Right renal cortex interstitium (tissue), 3 donors: Measurements from ENCODE around the gene ALG6. TPM values are rescaled to one million over a fixed set of nuclear protein-coding genes. Genes with fewer than 3 reads are reported as not detected.
"Not testable (repeated sequence)": the region's sequence is repeated elsewhere in the genome, so short reads cannot be mapped to it uniquely, and the experiment has no call there.

ENCODE experiments used
- DNase-seq, 3 donors: peaks; one replicate each; pipeline ENCODE4 v3.0.0-alpha.2; 2013; ENCODE audit warnings: low read depth in 3 of 3, low spot score in 2 of 3
- polyA plus RNA-seq, 3 donors: library from polyadenylated mRNA; unstranded; fragments of 120-200 nt; gene quantifications; one replicate each; pipeline ENCODE4 v1.2.1, GENCODE V29; 2013; ENCODE audit not compliant: insufficient read length in 3 of 3

Gene ALG6
- polyA plus RNA-seq, 3 donors, result 23.6 to 27.3 (median 25.7) TPM

DNA sequence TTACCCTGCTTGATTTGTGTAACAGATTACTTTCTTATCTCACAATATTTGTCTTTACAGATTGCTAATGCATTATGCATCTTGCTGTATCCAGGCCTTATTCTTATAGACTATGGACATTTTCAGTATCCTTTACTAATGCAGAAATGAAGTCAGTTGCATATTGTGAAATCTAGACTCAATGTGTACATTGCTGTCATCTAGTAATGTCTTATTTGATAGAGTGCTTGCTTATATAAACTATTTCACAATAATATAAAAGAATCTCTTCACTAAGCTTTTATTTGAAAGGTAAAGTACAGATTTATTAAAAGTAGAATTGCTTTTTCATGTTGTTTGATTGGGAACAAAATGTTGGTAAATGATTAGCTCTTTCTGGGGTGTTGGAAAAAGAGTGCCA lies 39.6 kb downstream of the ALG6 start:
- DNase-seq, result no peak

GRCh38 chr1:63408331-63408730 lies 40.9 kb downstream of the ALG6 start:
- no peak for DNase-seq

GRCh38 chr1:63411066-63411465 lies 43.6 kb downstream of the ALG6 start:
- no peak for DNase-seq

- DNase-seq, result no peak
These were observed 46.0 kb downstream of the ALG6 start for GRCh38 chr1:63413394-63413793.

DNA sequence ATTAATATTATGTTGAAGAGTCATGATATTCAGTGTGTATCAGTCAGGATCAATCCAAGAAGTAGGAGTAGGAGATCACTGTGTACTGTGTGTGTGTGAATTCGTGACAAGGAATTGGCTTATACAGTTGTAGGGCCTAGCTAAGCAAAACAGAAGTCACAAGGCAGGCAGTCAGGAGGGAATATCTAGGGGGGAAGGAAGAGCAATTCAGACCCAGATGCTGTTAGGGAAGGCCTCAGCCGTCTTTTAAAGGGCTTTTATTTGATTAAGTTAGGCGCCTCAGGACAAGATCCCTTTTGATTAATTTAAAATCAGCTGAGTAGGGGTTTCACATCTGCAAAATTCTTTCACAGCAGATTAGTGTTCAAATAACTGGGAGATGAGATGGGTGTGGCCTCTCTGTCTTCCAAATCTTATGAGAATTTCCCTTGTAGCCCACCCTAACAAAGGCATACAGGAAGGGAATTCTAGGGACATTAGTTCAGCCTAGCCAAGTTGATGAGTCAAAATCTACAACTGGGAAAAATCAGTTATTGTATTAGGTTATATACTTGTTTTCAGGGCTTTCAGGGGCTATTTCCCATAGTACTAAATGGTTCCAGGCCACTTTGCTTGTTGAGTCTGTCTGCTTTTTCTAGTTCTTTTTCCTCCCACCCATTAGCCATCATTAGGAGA lies 47.4 kb downstream of the ALG6 start:
- DNase-seq, result no peak

DNA sequence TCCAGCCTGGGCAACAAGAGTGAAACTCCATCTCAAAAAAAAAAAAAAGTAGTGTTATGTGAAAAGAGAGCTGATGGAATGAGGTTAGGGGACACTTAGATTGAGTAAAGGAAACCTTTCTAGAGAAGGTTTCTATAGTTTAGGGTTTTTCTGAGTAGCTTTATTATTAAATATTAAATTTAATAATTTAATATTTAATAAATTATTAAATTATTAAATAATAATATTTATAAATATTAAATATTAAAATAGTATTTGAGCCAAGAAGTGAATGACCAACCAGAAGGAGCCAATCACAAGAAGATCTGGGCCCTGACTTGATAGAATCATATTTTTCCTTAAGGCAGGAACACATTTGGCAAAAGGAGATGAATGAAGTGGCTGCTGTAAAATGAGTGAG lies 50.7 kb downstream of the ALG6 start:
- no peak for DNase-seq

- DNase-seq, result not testable (repeated sequence)
These were observed 53.3 kb downstream of the ALG6 start for GRCh38 chr1:63420746-63421145.

- no peak for DNase-seq
These were observed 56.2 kb downstream of the ALG6 start for GRCh38 chr1:63423649-63424048.

DNA sequence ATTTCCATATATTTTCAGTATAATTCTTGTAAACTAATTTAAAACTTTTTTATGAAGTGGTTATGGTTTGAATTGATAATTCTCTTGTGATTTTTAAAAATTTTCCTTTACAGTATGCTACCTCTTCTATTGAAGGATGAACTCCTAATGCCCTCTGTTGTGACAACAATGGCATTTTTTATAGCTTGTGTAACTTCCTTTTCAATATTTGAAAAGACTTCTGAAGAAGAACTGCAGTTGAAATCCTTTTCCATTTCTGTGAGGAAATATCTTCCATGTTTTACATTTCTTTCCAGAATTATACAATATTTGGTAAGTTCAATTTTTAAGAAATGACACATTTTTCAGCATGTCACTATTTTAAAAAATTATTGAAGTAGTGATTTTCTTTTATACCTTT lies 61.4 kb downstream of the ALG6 start:
- DNase-seq, result no peak

- DNase-seq, result no peak
These were observed 61.9 kb downstream of the ALG6 start for GRCh38 chr1:63429281-63429680.

GRCh38 chr1:63435161-63435560 lies 67.7 kb downstream of the ALG6 start:
- no peak for DNase-seq

DNA sequence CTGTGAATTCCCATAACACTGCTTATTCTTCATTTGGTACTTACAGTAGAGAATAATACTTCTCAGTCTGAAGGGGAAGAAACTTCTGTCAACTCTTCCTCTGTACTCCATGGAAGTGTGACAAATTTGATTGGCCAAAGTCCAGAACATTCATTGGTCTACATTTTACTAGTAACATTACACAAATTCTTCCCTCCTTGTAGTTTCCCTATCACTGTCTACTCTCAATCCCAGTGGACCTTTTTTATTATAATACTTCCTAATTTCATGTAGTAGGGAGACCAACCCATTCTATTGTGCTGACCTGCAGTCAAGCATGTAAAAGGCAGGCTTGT lies 74.7 kb downstream of the ALG6 start:
- DNase-seq, result no peak

DNA sequence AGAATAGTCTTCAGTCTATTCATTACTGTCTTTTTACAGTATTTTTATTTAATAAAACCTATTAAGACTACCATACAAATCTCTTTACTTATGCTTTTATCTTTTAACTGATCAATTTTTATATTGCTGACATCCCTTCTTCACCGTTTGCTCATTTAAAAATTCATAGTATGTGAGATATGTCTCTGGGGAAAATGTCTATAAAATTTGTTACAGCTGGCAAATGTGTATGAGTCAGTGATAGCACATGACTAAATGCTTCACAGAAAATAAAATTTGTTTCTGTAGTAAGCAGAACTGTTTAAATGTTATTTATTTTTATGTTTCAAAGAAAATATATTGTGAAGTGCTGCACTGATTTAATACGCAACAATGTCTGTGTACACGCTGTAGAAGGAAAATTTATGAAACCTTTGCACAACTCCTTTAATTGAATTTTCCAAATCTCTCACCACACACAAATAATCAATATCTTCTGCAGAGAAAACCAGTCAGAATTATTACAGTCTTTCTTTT lies 81.4 kb downstream of the ALG6 start:
- no peak for DNase-seq

GRCh38 chr1:63450416-63450815 lies 83.0 kb downstream of the ALG6 start:
- DNase-seq, result no peak

- DNase-seq, result no peak
These were observed 85.8 kb downstream of the ALG6 start for GRCh38 chr1:63453232-63453631.

- DNase-seq, result no peak
These were observed 86.8 kb downstream of the ALG6 start for GRCh38 chr1:63454269-63454668.

GRCh38 chr1:63458750-63459149 lies 91.3 kb downstream of the ALG6 start:
- DNase-seq, result no peak

GRCh38 chr1:63461661-63462230 lies 94.3 kb downstream of the ALG6 start:
- no peak for DNase-seq

DNA sequence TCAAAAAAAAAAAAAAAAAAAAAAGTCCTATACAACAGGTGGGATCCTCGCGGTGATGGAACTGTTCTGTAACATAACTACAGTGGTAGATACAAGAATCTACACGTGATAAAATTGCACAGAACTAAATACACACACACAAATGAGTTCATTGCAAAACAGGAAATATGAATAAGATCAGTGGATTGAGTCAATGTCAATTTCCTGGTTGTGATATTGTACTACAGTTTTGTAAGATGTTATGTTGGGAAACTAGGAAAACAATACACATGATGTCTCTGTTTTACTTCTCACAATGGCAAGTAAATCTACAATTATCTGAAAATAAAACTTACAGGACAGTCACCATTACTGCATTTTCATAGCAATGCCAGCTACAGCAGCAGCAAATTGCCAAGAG lies 95.8 kb downstream of the ALG6 start:
- no peak for DNase-seq

DNA sequence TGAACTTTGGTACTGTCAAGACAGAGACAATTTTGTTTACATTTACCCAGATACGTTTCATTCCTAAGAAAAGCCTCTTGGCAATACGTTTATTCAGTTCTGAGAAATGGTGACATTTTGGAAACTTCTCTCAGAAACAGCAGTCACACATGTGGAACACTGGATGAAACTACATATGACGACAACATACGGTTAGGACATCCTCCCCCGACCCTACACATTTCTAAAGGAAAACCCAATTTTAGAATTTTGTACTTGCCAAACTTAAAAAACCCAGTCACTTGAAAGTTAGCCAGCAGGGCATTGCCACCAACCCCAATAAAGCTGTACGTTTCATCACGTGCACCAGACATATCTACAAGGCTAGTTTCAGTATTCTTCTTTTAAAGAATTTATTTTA lies 98.8 kb downstream of the ALG6 start:
- no peak for DNase-seq

GRCh38 chr1:63466759-63467158 lies 99.3 kb downstream of the ALG6 start:
- DNase-seq, result no peak

- DNase-seq, result not testable (repeated sequence)
These were observed 101.3 kb downstream of the ALG6 start for GRCh38 chr1:63468683-63469082.

DNA sequence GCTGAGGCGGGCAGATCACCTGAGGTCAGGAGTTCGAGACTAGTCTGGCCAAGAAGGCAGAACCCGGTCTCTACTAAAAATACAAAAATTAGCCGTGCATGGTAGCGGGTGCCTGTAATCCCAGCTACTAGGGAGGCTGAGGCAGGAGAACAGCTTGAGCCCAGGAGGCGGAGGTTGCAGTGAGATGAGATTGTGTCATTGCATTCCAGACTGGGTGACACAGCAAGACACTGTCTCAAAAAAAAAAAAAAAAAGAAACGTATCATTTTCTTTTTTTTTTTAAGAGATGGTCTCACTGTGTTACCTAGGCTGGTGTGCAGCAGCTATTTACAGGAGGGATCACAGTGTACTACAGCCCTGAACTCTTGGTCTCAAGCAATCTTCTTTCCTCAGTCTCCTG lies 108.3 kb downstream of the ALG6 start:
- DNase-seq, result no peak
